Testis (tissue), 2 donors: ENCODE data around the gene TIMM17B.
"Not testable (repeated sequence)": the region's sequence is repeated elsewhere in the genome, so short reads cannot be mapped to it uniquely, and the experiment has no call there.

Source experiments
- POLR2A ChIP-seq: fragments of 450-650 bp; IDR thresholded peaks from one replicate; pipeline ENCODE4 v1.6.1; 2017; ENCODE audit warnings: antibody characterized with exemption, mild to moderate bottlenecking, moderate library complexity
- TF ChIP-seq, protein P1 (sequence below), 3 experiments: fragments of 450-650 bp in 2 of 3; fragments of 200-600 bp in 1 of 3; sonication (generic) in 1 of 3; IDR thresholded peaks; one replicate each; pipeline ENCODE4 v1.5.1; 2016 to 2019; ENCODE audit warnings: antibody characterized with exemption in 3 of 3, mild to moderate bottlenecking in 2 of 3, moderate library complexity in 1 of 3

DNA sequence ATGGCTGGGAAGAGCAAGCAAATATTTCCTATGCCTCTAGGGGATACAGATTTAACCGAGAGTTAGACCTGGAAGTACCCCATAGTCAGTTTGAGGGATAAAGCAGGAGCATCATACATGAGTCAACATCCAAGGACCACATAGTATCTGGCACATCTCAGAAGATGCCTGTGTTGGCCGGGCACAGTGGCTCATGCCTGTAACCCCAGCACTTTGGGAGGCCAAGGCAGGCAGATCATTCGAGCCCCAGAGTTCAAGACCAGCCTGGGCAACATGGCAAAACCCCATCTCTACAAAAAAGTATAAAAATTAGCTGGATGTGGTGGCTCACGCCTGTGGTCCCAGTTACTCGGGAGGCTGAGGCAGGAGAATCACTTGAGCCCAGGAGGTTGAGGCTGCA lies 11.0 kb downstream of the TIMM17B start:
- TF ChIP-seq, protein P1, sequence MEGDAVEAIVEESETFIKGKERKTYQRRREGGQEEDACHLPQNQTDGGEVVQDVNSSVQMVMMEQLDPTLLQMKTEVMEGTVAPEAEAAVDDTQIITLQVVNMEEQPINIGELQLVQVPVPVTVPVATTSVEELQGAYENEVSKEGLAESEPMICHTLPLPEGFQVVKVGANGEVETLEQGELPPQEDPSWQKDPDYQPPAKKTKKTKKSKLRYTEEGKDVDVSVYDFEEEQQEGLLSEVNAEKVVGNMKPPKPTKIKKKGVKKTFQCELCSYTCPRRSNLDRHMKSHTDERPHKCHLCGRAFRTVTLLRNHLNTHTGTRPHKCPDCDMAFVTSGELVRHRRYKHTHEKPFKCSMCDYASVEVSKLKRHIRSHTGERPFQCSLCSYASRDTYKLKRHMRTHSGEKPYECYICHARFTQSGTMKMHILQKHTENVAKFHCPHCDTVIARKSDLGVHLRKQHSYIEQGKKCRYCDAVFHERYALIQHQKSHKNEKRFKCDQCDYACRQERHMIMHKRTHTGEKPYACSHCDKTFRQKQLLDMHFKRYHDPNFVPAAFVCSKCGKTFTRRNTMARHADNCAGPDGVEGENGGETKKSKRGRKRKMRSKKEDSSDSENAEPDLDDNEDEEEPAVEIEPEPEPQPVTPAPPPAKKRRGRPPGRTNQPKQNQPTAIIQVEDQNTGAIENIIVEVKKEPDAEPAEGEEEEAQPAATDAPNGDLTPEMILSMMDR (IDR thresholded peaks at IDR 0.05), result not testable (repeated sequence)
- TF ChIP-seq POLR2A, result not testable (repeated sequence)
